CD4-positive, alpha-beta T cell (primary cell): ENCODE data around the gene INMT. TPM values are rescaled to one million over a fixed set of nuclear protein-coding genes. Genes with fewer than 3 reads are reported as not detected.

Experiments used
- ATAC-seq: fragments of 200-7000 bp; cut with Tn5 transposase; one replicate; pipeline ENCODE4 v1.10.0; 2022; ENCODE audit warnings: mild to moderate bottlenecking; ENCODE audit not compliant: poor library complexity
- CTCF ChIA-PET: fragments of 350-600 bp; sonication (Branson Sonifier 250); formaldehyde crosslinking; loops from one replicate; lab custom pipeline; 2021; ENCODE audit warnings: antibody characterized with exemption, inconsistent platforms; lab: Charles Lee
- POLR2A ChIA-PET: fragments of 350-600 bp; sonication (Branson Sonifier 250); formaldehyde crosslinking; loops from one replicate; lab custom pipeline; 2021; ENCODE audit warnings: antibody characterized with exemption, inconsistent platforms; lab: Charles Lee
- DNase-seq, 14 experiments: peaks; one replicate each; pipeline ENCODE4 v3.0.0-alpha.2; 2013 to 2020; ENCODE audit warnings: mixed read lengths in 2 of 14
- H3K27ac ChIP-seq, 2 donors: one replicate each; pipeline versions ENCODE4 v1.5.1 to v1.7.0; 2013; ENCODE audit warnings: low read length in 2 of 2, low read depth in 1 of 2, mild to moderate bottlenecking in 1 of 2
- H3K27me3 ChIP-seq, 2 experiments: 1 replicate in 1 of 2; 2 replicates in 1 of 2; pipeline versions ENCODE4 v1.6.1 to v1.7.0; 2013; ENCODE audit warnings: low read length in 2 of 2, control low read depth in 1 of 2, mild to moderate bottlenecking in 1 of 2, moderate library complexity in 1 of 2; ENCODE audit not compliant: insufficient read depth in 2 of 2, control insufficient read depth in 1 of 2
- H3K36me3 ChIP-seq: one replicate; pipeline ENCODE4 v1.6.1; 2013; ENCODE audit warnings: low read length, control low read depth; ENCODE audit not compliant: insufficient read depth
- H3K4me1 ChIP-seq: one replicate; pipeline ENCODE4 v1.6.1; 2013; ENCODE audit warnings: low read length, control low read depth; ENCODE audit not compliant: insufficient read depth
- H3K4me3 ChIP-seq: one replicate; pipeline ENCODE4 v1.5.1; 2013; ENCODE audit warnings: mild to moderate bottlenecking, low read length, moderate library complexity
- H3K9me3 ChIP-seq, 2 experiments: 1 replicate in 1 of 2; 2 replicates in 1 of 2; pipeline versions ENCODE4 v1.6.1 to v1.7.0; 2013; ENCODE audit warnings: low read length in 2 of 2, mild to moderate bottlenecking in 2 of 2, control low read depth in 1 of 2, moderate library complexity in 1 of 2; ENCODE audit not compliant: control insufficient read depth in 1 of 2, insufficient read depth in 1 of 2
- H3K27ac Mint-ChIP-seq: one replicate; pipeline ENCODE4 v1.8.0; 2020; ENCODE audit warnings: mixed read lengths
- H3K27me3 Mint-ChIP-seq: one replicate; pipeline ENCODE4 v1.8.0; 2021; ENCODE audit warnings: mixed read lengths
- H3K36me3 Mint-ChIP-seq: one replicate; pipeline ENCODE4 v1.8.0; 2021; ENCODE audit warnings: low read depth, mixed read lengths
- H3K4me1 Mint-ChIP-seq: one replicate; pipeline ENCODE4 v1.8.0; 2021; ENCODE audit warnings: low read depth, mixed read lengths
- H3K4me3 Mint-ChIP-seq: one replicate; pipeline ENCODE4 v1.8.0; 2020; ENCODE audit warnings: mild to moderate bottlenecking, mixed read lengths
- H3K9me3 Mint-ChIP-seq: one replicate; pipeline ENCODE4 v1.8.0; 2020; ENCODE audit warnings: mixed read lengths
- CTCF ChIP-seq: fragments of 200-600 bp; IDR thresholded peaks from one replicate; pipeline ENCODE4 v1.8.0; 2022; ENCODE audit warnings: antibody characterized with exemption, mild to moderate bottlenecking
- intact Hi-C, 2 experiments: fragments of 100-400 bp; cut with DNase I in 1 of 2; cut with micrococcal nuclease in 1 of 2; formaldehyde crosslinking; loops; one replicate each; pipeline versions ENCODE4 v1.15.1 to v1.9.0; 2023 to 2025; cut with DNase I, micrococcal nuclease
- total RNA-seq, 174 experiments: library from RNA in 2 of 174; stranded (reverse) in 2 of 174; gene quantifications; one replicate each; pipeline ENCODE4 v1.2.3 and lab custom pipeline; 2021 to 2026

Gene INMT
- total RNA-seq, 2 experiments from 2014 or later, result 0.36 to 0.69 TPM

- Histone ChIP-seq H3K27ac (no peak overlapping the region), H3K4me1 (peaks cover 49% of the 10 kb centered on the region), H3K9me3 (peaks cover 0 to 3% of the 10 kb centered on the region in 2 experiments), H3K27me3 (no peaks in the 10 kb centered on the region), H3K4me3 (no peak overlapping the region), H3K36me3 (no peaks in the 10 kb centered on the region)
- no peak overlapping the region for H3K4me3 Mint-ChIP-seq
- H3K27ac Mint-ChIP-seq, result no peak overlapping the region
- intact Hi-C loops, result no loop called here
- H3K36me3 Mint-ChIP-seq, result no peaks in the 10 kb centered on the region
- peaks cover 61% of the 10 kb centered on the region for H3K4me1 Mint-ChIP-seq
- no peak for ATAC-seq
- CTCF ChIA-PET, result no interaction called here
- POLR2A ChIA-PET, result interaction anchor here (1.1 kb wide), 1 partner anchor 9 kb away, joined by 4 read pairs; no protein-coding TSS in a partner anchor
- H3K9me3 Mint-ChIP-seq, result no peaks in the 10 kb centered on the region
- H3K27me3 Mint-ChIP-seq, result no peaks in the 10 kb centered on the region
- no peak for DNase-seq
- no peak for TF ChIP-seq CTCF
Observed at GRCh38 chr7:30735631-30736030, 16.3 kb upstream of the INMT start.

- Mint-ChIP-seq H3K4me3 (no peak overlapping the region), H3K27ac (no peak overlapping the region), H3K9me3 (no peaks in the 10 kb centered on the region), H3K4me1 (peaks cover 56% of the 10 kb centered on the region), H3K36me3 (no peaks in the 10 kb centered on the region), H3K27me3 (no peaks in the 10 kb centered on the region)
- peaks cover 44% of the 10 kb centered on the region for H3K4me1 ChIP-seq
- H3K36me3 ChIP-seq, result no peaks in the 10 kb centered on the region
- ATAC-seq (no peak), DNase-seq (no peak)
- intact Hi-C loops, result no loop called here
- POLR2A ChIA-PET, result interaction anchor here (1.1 kb wide), 1 partner anchor 9 kb away, joined by 4 read pairs; no protein-coding TSS in a partner anchor
- no peak for TF ChIP-seq CTCF
- CTCF ChIA-PET, result no interaction called here
- H3K4me3 ChIP-seq, result no peak overlapping the region
- H3K27ac ChIP-seq, result no peak overlapping the region
- H3K9me3 ChIP-seq, result peaks cover 0 to 3% of the 10 kb centered on the region in 2 experiments
- no peaks in the 10 kb centered on the region for H3K27me3 ChIP-seq
Observed at GRCh38 chr7:30736291-30736690, 15.6 kb upstream of the INMT start.

GRCh38 chr7:30738026-30738915 lies 13.7 kb upstream of the INMT start:
- ChIA-PET POLR2A (interaction anchor here (0.7 to 3.7 kb wide), 6 partner anchors 11 to 260 kb away, joined by 3 to 115 read pairs (median 6); partner anchors contain the start of gene CRHR2), CTCF (interaction anchor here (0.8 to 1.4 kb wide), 2 partner anchors 11 to 59 kb away, joined by 3 to 5 read pairs; no protein-coding TSS in a partner anchor)
- Mint-ChIP-seq H3K4me1 (peaks cover 51% of the 10 kb centered on the region), H3K9me3 (no peaks in the 10 kb centered on the region), H3K27ac (peak overlapping the region; percentile 89), H3K36me3 (no peaks in the 10 kb centered on the region), H3K27me3 (no peaks in the 10 kb centered on the region), H3K4me3 (peak overlapping the region; percentile 70)
- no peaks in the 10 kb centered on the region for H3K27me3 ChIP-seq
- H3K4me1 ChIP-seq, result peaks cover 36% of the 10 kb centered on the region
- intact Hi-C loops, result no loop called here
- peaks cover 0 to 3% of the 10 kb centered on the region in 2 experiments for H3K9me3 ChIP-seq
- peak; percentile 71 for ATAC-seq
- no peaks in the 10 kb centered on the region for H3K36me3 ChIP-seq
- H3K27ac ChIP-seq, result peak overlapping the region; percentile 60 to 66
- TF ChIP-seq CTCF, result no peak
- H3K4me3 ChIP-seq, result no peak overlapping the region
- peak in 4 of 14 experiments; percentile 3 to 55 (median 20) for DNase-seq
